Lung (tissue), 12 donors: ENCODE results near the gene TNFRSF14. TPM values are rescaled to one million over a fixed set of nuclear protein-coding genes. Genes with fewer than 3 reads are reported as not detected.

ENCODE experiments used
- ATAC-seq: fragments of 200-7000 bp; cut with Tn5 transposase; one replicate; pipeline ENCODE4 v1.9.1; 2020; ENCODE audit warnings: moderate number of reproducible peaks; ENCODE audit not compliant: insufficient read depth, low FRiP score
- DNase-seq, 3 donors: peaks; one replicate each; pipeline ENCODE4 v3.0.0-alpha.2; 2013 to 2017
- H3K27ac ChIP-seq, 2 donors: one replicate each; pipeline ENCODE4 v1.5.1; 2013; ENCODE audit warnings: mild to moderate bottlenecking in 2 of 2, moderate library complexity in 2 of 2, control low read depth in 1 of 2, inconsistent platforms in 1 of 2, low read depth in 1 of 2, low read length in 1 of 2
- H3K27me3 ChIP-seq, 3 donors: one replicate each; pipeline ENCODE4 v1.5.1; 2013; ENCODE audit warnings: low read length in 2 of 3; ENCODE audit not compliant: control insufficient read depth in 3 of 3, insufficient read depth in 3 of 3
- H3K36me3 ChIP-seq, 4 donors: one replicate each; pipeline ENCODE4 v1.5.1; 2013; ENCODE audit warnings: low read length in 4 of 4, mild to moderate bottlenecking in 1 of 4, moderate library complexity in 1 of 4; ENCODE audit not compliant: control insufficient read depth in 4 of 4, insufficient read depth in 4 of 4
- H3K4me1 ChIP-seq, 5 donors: one replicate each; pipeline ENCODE4 v1.5.1; 2013; ENCODE audit warnings: low read length in 5 of 5, mild to moderate bottlenecking in 2 of 5, moderate library complexity in 1 of 5; ENCODE audit not compliant: control insufficient read depth in 5 of 5, insufficient read depth in 5 of 5
- H3K4me3 ChIP-seq: one replicate; pipeline ENCODE4 v1.5.1; 2013; ENCODE audit warnings: mild to moderate bottlenecking, control low read depth, moderate library complexity
- H3K9ac ChIP-seq, 2 donors: one replicate each; pipeline ENCODE4 v1.5.1; 2013; ENCODE audit warnings: low read length in 2 of 2, control low read depth in 1 of 2; ENCODE audit not compliant: insufficient read depth in 1 of 2
- H3K9me3 ChIP-seq, 4 donors: one replicate each; pipeline ENCODE4 v1.5.1; 2013; ENCODE audit warnings: low read length in 3 of 4, mild to moderate bottlenecking in 1 of 4, moderate library complexity in 1 of 4; ENCODE audit not compliant: control insufficient read depth in 4 of 4, insufficient read depth in 3 of 4
- WGBS, 2 donors: extraction: QIAGEN DNeasy Blood & Tissue Kit; methylation state at CpG; one replicate each; pipeline ENCODE4 v1.1.7; 2013; 5-methylcytosine and 5-hydroxymethylcytosine counted together
- polyA plus RNA-seq, 2 donors: library from polyadenylated mRNA; stranded (reverse); fragments of 200-250 nt; gene quantifications; one replicate each; pipeline ENCODE4 v1.2.1, GENCODE V29; 2013
- total RNA-seq, 2 donors: library from RNA; depleted of rRNA in 1 of 2; stranded (reverse); fragments of >200 nt in 1 of 2; gene quantifications; one replicate each; pipeline ENCODE4 v1.2.1, GENCODE V29; 2014 to 2021
- TF ChIP-seq, protein P1 (sequence below): IDR thresholded peaks from 2 replicates; pipeline ENCODE4 v1.5.1; 2012; ENCODE audit warnings: mild to moderate bottlenecking; ENCODE audit errors: control extremely low read depth, extremely low read depth
- donor health status: control.
- donor health status: control.
- donor health status: Bipolar disorder and iron deficiency.
- donor health status: healthy.
- donor health status: DM: yes; HTN: yes; CAD: no.

Gene TNFRSF14
- total and polyA plus RNA-seq, 4 donors, result 67.4 to 200 (median 159) TPM

DNA sequence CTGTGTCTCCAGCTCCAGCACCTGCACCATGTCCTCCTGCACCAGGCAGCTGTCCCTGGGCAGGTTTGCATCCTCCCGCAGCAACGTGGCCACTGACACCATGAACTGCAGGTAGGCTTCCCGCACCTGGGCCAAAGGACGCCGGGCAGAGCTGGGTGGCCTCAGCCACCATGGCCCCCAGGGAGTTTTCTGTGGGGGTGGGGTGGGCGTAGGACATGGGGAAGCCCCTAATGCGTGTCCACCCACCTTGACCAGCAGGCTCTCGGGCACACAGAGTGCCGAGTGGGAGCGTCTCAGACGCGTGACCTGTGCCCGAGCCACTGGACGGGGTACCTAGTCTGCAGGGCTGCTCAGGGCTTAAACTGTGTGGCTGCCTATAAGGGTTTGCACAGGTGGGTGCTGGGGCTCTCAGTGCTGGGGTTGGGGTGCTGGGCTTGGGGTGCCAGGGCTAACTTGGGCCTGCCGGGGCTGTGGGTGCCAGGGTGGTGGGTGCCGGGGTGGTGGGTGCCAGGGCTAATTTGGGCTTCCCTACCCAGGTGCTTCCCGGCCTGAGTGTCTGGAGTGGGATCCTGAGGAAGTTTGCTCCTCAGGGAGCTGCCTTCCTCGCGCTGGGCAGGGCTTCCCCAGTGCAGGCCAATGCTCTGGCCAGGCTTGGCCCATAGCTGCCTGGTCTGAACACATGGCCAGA lies 48.1 kb downstream of the TNFRSF14 start:
- Histone ChIP-seq H3K9me3 (peaks cover 0 to 5% (median 0%) of the 10 kb centered on the region in 4 donors), H3K27ac (no peak overlapping the region), H3K36me3 (no peaks in the 10 kb centered on the region), H3K4me3 (no peak overlapping the region), H3K9ac (no peak overlapping the region), H3K4me1 (peaks cover 0 to 28% (median 4%) of the 10 kb centered on the region in 5 donors), H3K27me3 (no peaks in the 10 kb centered on the region)
- WGBS, 2 donors, result 87 to 89% methylated on average over 19 of the region's 19 CpGs
- ATAC-seq (no peak), DNase-seq (no peak)
- TF ChIP-seq, protein P1, sequence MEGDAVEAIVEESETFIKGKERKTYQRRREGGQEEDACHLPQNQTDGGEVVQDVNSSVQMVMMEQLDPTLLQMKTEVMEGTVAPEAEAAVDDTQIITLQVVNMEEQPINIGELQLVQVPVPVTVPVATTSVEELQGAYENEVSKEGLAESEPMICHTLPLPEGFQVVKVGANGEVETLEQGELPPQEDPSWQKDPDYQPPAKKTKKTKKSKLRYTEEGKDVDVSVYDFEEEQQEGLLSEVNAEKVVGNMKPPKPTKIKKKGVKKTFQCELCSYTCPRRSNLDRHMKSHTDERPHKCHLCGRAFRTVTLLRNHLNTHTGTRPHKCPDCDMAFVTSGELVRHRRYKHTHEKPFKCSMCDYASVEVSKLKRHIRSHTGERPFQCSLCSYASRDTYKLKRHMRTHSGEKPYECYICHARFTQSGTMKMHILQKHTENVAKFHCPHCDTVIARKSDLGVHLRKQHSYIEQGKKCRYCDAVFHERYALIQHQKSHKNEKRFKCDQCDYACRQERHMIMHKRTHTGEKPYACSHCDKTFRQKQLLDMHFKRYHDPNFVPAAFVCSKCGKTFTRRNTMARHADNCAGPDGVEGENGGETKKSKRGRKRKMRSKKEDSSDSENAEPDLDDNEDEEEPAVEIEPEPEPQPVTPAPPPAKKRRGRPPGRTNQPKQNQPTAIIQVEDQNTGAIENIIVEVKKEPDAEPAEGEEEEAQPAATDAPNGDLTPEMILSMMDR, result no peak

DNA sequence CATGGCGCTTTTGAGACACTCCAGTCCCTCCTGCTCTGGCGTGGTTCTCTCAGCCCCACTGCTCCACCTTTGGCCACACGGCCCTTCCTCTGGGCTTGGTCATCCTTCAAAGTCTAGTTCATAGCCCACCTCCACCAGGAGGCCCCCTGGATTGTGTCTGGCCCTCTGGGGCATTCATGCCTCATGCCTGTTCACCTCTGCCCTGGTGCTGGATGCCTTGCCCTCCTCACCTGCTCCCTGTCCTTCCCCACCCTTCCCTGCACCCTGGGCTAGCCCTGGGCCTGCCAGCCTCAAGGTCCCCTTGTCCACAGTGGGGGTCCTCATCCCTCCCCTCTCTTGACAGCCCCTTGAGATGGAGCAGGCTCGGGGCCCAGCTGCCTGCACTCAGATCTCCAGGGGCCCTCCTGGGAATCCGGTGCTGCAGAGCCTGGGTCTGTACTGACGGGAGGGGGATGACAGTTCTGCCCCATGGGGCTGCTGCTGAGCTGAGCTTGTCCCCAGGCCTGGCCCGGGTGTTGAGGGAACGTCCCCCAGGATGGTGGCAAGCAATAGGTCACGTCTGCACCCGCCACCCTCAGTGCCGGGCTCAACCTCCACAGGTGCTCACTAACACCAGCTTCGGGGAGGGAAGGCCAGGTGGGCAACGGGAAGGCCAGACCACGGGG lies 48.8 kb downstream of the TNFRSF14 start:
- DNase-seq (no peak), ATAC-seq (no peak)
- Histone ChIP-seq H3K36me3 (no peaks in the 10 kb centered on the region), H3K4me3 (no peak overlapping the region), H3K27ac (no peak overlapping the region), H3K27me3 (no peaks in the 10 kb centered on the region), H3K4me1 (peaks cover 0 to 28% (median 4%) of the 10 kb centered on the region in 5 donors), H3K9ac (no peak overlapping the region), H3K9me3 (peaks cover 0 to 5% (median 0%) of the 10 kb centered on the region in 4 donors)
- TF ChIP-seq, protein P1, result no peak
- WGBS, 2 donors, result 82 to 86% methylated on average over 14 of the region's 14 CpGs

DNA sequence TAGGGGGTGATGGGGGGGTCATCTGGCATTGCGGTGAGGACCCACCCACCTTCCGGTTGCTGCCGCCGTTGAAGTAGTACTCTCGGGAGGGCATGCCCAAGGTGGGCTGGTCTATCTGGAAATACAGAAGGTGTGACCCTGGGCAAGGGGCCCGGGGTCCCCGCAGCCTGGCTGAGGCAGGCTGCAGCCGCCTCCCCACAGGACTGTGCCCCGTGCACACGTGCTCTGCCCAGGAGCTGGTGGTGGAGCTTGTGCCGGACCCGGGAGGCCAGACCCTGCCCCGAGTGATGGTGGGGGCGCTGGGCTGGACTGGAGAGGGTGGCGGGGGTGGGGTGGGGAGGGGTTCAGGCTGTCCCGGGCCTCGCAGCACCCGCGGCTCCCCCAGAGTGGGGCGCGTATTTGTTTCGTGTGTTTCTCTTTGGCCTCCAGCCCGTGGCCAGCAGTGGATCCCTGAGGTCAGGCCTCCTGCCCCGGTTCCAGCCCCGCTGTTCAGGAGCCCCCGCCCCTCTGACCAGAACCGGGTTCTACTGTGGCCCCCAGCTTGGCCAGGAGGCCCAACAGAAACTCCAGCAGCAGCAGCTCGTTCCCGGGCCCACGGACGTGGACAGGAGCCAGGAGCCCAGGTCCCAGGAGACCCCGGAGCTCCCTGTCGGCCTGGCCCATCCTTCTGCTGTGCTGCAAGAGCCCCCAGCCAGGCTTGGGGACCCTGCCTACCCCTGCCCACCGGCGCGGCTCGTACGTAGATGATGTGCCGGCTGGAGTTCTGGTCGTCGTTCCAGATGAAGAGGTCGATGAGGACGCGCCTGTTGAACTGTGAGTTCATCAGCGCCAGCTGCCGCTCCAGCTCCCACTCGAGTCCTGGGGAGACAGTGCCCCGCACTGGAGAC lies 49.6 kb downstream of the TNFRSF14 start:
- H3K4me1 ChIP-seq, result peaks cover 0 to 35% (median 4%) of the 10 kb centered on the region in 5 donors
- no peaks in the 10 kb centered on the region for H3K36me3 ChIP-seq
- ATAC-seq, result no peak
- no peak overlapping the region for H3K9ac ChIP-seq
- H3K9me3 ChIP-seq, result peaks cover 0 to 5% (median 0%) of the 10 kb centered on the region in 4 donors
- DNase-seq, result no peak
- no peak overlapping the region for H3K4me3 ChIP-seq
- WGBS, 2 donors, result 80 to 85% methylated on average over 48 of the region's 48 CpGs
- TF ChIP-seq, protein P1, result no peak
- H3K27ac ChIP-seq, result no peak overlapping the region
- no peaks in the 10 kb centered on the region for H3K27me3 ChIP-seq
